ENCODE data around the gene BFAR.

GRCh38 chr16:14602443-14602963, 30.2 kb upstream of the BFAR start:
- no peak for TF ChIP-seq CTCF (IDR thresholded peaks at IDR 0.05)
- TF ChIP-seq POLR2A (IDR thresholded peaks at IDR 0.05): no peak
- TF ChIP-seq EP300 (IDR thresholded peaks at IDR 0.05): no peak
